Measurements from ENCODE around the gene ADH7.
"Not testable (repeated sequence)": the region's sequence is repeated elsewhere in the genome, so short reads cannot be mapped to it uniquely, and the experiment has no call there.

The ADH7 gene

GRCh38 chr4:99415762-99416161, 19.4 kb downstream of the ADH7 start:
- DNase-seq (ENCODE audit: low read depth in 2 of 2), result not testable (repeated sequence)

GRCh38 chr4:99414902-99415301, 20.2 kb downstream of the ADH7 start:
- DNase-seq (ENCODE audit: low read depth in 2 of 2), result not testable (repeated sequence)

GRCh38 chr4:99414401-99414800, 20.7 kb downstream of the ADH7 start:
- no peak for DNase-seq (ENCODE audit: low read depth in 2 of 2)

- DNase-seq (ENCODE audit: low read depth in 2 of 2), result no peak
Observed at GRCh38 chr4:99413140-99413539, 22.0 kb downstream of the ADH7 start.

GRCh38 chr4:99411041-99411440, 24.1 kb downstream of the ADH7 start:
- DNase-seq (ENCODE audit: low read depth in 2 of 2), result no peak

- no peak for DNase-seq (ENCODE audit: low read depth in 2 of 2)
Observed at GRCh38 chr4:99410075-99410474, 25.1 kb downstream of the ADH7 start.

- DNase-seq (ENCODE audit: low read depth in 2 of 2), result no peak
Observed at GRCh38 chr4:99408346-99408745, 26.8 kb downstream of the ADH7 start.

GRCh38 chr4:99405433-99406115, 29.6 kb downstream of the ADH7 start:
- peak; percentile 23 to 33 for DNase-seq (ENCODE audit: low read depth in 2 of 2)

GRCh38 chr4:99404595-99405287, 30.4 kb downstream of the ADH7 start:
- no peak for DNase-seq (ENCODE audit: low read depth in 2 of 2)

GRCh38 chr4:99403380-99404184, 31.6 kb downstream of the ADH7 start:
- DNase-seq (ENCODE audit: low read depth in 2 of 2), result no peak

GRCh38 chr4:99402765-99403164, 32.4 kb downstream of the ADH7 start:
- no peak for DNase-seq (ENCODE audit: low read depth in 2 of 2)

GRCh38 chr4:99400831-99401230, 34.3 kb downstream of the ADH7 start:
- no peak for DNase-seq (ENCODE audit: low read depth in 2 of 2)

- DNase-seq (ENCODE audit: low read depth in 2 of 2), result no peak
Observed at GRCh38 chr4:99399017-99399416, 36.1 kb downstream of the ADH7 start.

- no peak for DNase-seq (ENCODE audit: low read depth in 2 of 2)
Observed at GRCh38 chr4:99395595-99396364, 39.4 kb downstream of the ADH7 start.

GRCh38 chr4:99394896-99395295, 40.2 kb downstream of the ADH7 start:
- no peak for DNase-seq (ENCODE audit: low read depth in 2 of 2)

GRCh38 chr4:99390055-99390454, 45.1 kb downstream of the ADH7 start:
- no peak for DNase-seq (ENCODE audit: low read depth in 2 of 2)

GRCh38 chr4:99389606-99390005, 45.5 kb downstream of the ADH7 start:
- DNase-seq (ENCODE audit: low read depth in 2 of 2), result no peak

GRCh38 chr4:99383833-99384392, 51.2 kb downstream of the ADH7 start:
- no peak for DNase-seq (ENCODE audit: low read depth in 2 of 2)

- DNase-seq (ENCODE audit: low read depth in 2 of 2), result no peak
Observed at GRCh38 chr4:99383399-99383798, 51.7 kb downstream of the ADH7 start.

GRCh38 chr4:99382745-99383360, 52.3 kb downstream of the ADH7 start:
- DNase-seq (ENCODE audit: low read depth in 2 of 2), result no peak

GRCh38 chr4:99381588-99382175, 53.5 kb downstream of the ADH7 start:
- no peak for DNase-seq (ENCODE audit: low read depth in 2 of 2)

Measured in activated CD8-positive, alpha-beta memory T cell treated with anti-CD3 and anti-CD28 coated beads for 4 hours (primary cell).